ENCODE data around the gene ZC3H6.
"Not testable (repeated sequence)": the region's sequence is repeated elsewhere in the genome, so short reads cannot be mapped to it uniquely, and the experiment has no call there.

ZC3H6 gene

DNA sequence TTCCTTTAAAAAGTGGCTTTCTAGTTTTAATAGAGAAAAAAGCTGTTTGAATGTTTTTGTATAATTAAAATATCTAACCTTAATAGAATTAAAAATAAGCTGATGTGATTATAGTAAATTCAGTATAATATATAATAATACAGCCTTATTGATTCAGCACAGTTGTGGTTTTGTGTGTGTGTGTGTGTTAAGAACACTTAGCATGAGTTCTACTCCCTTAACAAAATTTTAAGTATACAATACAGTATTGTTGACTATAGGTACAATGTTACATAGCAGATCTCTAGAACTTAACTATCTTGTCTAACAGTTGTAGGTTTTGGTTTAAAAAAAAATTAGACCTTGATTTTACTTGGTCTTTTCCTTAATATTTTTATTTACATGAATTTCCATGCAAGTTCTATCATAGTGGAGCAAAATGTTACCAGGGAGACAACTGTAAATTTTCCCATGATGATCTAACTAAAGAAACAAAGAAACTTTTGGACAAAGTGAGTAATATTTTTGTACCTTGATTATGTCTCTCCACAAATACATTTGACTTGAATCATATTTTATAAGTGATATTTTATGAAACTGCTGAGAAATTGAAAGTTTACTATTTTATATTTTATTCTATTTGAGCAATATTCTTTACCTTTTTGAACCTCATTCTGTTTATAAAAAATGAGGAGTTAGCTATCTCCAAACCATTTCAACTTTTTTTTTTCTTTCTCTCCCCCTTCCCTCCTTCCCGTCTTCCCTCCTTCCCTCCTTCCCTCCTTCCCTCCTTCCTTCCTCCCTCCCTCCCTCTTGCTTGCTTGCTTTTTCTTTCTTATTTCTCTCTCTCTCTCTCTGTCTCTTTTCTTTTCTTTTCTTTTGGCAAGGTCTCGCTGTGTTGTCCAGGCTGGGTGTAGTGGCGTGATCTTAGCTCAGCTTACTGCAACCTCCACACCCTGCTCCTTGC is 46.3 kb downstream of the ZC3H6 start:
- in situ Hi-C loops (cut with MboI; ENCODE audit: low sequenced_read_pairs): no loop called here

DNA sequence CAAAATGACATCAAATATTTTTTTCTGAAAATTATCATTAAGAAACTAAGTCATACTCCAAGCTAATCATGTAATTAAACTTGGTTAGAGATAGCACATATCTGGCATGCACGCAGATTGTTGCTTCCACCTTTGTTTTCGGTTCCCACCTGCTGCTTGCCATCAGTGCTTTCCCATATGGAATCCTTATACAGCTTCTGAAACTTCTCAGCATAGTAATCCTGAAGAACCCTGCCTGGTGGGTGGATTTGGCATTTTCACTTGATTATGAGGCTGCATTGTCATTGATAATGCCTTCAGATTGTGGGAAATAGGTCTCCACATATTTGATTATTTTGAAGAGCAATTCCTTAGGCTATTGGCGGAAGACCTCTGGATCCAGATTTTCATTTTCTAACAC is 47.5 kb downstream of the ZC3H6 start:
- in situ Hi-C loops (cut with MboI; ENCODE audit: low sequenced_read_pairs): no loop called here

DNA sequence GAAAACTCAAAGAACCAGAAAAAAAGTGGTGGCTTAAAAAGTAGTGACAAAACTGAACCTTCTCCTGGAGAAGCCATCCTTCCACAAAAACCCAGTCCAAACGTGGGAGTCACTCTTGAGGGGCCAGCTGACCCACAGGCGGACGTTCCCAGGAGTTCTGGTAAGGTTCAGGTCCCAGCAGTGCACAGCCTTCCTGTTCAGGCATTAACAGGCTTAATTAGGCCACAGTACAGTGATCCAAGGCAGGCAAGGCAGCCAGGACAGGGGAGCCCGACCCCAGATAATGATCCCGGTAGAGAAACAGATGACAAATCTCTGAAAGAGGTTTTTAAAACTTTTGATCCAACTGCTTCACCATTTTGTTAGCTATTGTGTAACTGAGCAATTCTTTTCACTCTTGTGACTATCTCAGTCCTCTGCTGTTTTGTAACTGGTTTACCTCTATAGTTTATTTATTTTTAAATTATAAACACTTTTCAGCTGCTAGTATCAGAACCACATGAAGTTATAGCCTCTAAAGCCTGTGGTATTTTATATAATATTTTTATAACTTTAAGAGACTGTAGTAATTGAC is 56.8 kb downstream of the ZC3H6 start:
- in situ Hi-C loops (cut with MboI; ENCODE audit: low sequenced_read_pairs): no loop called here

DNA sequence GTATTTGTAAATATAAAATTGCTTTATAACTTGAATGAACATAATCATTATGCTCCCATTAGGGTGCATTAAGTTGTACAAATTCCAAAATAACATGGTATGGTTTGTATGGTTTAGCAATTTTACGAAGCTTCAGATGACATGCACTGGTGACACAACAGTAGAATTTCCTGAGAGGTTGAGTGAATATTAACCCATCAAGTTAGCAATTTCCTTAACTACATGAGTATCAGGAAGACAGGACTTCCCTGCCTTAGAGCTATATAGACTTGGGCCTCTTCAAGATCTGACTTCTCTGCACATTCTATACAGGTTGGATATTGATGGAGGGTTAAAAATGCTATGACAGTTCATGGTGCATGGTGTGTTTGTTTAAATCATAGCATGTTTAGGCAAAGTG is 60.2 kb downstream of the ZC3H6 start:
- in situ Hi-C loops (cut with MboI; ENCODE audit: low sequenced_read_pairs): no loop called here

DNA sequence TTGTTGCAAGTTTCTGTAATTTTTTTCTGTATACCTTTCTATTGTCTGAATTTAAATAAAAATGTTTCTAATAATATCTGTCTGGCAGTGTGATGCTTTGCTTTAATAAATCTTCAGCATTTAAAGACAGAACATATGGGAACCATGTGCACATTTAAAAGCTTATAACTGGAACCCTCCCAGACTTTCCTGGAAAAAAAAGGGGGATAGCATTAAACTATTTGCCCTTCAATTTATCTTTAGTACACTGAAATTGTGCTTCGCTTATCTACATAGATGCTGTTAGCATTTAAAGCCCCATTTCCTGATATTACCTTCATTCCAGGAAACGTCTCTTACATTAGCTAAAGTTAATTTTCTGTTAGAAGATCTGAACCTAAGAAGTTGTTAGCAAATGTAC is 64.6 kb downstream of the ZC3H6 start:
- in situ Hi-C loops (cut with MboI; ENCODE audit: low sequenced_read_pairs): no loop called here

DNA sequence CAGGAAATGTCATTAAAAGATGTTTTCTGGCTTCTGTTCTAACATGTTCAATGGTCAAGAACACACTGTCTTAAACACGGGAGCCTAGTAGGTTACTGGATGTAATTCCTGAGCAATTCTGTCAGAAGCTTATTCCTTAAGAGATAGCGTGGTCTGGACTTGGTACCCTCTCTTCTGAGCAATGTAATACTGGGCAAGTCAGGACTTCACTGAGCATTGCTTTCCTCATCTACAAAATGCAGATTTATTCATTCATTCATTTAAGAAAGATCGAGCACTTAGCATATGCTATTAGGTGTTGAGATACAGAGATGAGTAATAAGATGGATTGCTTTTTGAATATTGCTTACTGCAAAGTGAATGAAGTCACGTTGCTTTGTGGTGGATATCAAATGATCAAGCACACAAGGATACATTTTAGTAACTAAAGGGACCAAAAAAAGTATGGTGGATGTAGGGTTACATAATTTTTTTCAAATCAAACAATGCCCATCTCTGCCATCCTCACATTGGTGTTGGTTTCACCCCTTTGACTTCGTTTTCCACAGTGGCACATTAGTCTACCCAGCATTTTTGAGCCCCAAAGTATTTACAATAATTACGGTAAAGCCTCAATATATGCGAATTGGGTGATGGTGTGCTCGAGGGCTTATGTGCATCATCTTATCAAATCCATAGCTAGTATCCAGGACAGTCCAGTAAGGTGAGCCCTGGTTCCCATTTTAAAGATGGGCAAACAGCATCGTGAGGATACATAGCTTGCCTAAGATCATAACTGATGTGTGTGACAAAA is 65.3 kb downstream of the ZC3H6 start:
- in situ Hi-C loops (cut with MboI; ENCODE audit: low sequenced_read_pairs): no loop called here

DNA sequence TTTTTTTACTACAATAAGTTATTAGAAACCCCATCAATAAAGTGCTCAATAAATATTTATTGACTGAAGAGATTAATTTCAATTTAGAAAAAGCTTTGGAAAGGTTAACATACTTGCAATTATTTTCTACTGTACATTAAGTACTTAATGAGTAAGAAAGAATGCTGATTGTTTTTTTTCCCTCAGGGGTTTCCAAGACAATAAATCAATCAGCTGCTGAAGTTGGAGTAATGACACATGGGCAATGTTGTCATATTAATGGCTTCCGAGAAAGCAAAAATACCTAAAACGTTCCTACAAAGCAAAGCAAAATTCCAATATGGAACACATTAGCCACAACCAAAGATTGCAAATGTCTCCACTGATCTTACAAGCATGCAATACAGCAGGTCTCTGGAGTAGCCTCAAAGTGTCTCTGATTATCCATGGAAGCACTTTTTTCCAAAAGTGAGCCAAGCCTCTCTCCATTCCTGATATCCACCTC is 66.7 kb downstream of the ZC3H6 start:
- in situ Hi-C loops (cut with MboI; ENCODE audit: low sequenced_read_pairs): no loop called here

DNA sequence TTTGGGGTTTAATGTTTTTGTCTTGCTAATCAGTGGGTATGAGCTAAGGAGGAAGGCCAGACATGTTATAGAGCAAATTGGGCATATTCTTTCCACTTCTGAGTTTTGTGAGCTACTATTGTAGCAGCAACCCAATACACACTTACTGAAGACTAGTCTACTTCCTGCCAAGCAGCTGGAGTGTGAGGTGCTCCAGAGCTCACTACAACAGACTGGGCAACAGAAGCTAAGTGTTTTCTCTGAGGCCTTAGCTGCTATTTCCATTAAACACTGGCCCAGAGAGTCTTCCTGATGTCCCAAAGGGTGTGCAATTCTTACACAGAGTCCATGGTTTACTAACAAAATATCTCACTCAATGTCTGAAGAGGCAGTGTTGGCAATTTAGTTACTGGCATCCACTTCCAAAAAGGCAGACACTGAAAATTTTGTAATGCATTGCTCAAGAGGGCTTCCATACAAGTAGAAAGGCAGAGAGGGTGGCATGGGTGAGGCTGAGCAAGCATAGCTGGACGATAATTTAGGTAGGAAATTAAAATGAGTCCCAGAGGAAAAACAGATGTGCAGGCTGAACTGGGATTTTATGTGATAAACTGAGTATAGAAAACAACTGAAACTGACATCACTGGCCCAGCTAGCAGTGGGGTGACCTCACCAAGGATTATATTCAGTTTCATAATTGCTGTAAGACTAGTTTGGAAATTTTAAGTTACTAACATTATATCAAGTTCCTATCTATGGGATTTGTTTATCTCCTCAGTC is 68.6 kb downstream of the ZC3H6 start:
- in situ Hi-C loops (cut with MboI; ENCODE audit: low sequenced_read_pairs): no loop called here

DNA sequence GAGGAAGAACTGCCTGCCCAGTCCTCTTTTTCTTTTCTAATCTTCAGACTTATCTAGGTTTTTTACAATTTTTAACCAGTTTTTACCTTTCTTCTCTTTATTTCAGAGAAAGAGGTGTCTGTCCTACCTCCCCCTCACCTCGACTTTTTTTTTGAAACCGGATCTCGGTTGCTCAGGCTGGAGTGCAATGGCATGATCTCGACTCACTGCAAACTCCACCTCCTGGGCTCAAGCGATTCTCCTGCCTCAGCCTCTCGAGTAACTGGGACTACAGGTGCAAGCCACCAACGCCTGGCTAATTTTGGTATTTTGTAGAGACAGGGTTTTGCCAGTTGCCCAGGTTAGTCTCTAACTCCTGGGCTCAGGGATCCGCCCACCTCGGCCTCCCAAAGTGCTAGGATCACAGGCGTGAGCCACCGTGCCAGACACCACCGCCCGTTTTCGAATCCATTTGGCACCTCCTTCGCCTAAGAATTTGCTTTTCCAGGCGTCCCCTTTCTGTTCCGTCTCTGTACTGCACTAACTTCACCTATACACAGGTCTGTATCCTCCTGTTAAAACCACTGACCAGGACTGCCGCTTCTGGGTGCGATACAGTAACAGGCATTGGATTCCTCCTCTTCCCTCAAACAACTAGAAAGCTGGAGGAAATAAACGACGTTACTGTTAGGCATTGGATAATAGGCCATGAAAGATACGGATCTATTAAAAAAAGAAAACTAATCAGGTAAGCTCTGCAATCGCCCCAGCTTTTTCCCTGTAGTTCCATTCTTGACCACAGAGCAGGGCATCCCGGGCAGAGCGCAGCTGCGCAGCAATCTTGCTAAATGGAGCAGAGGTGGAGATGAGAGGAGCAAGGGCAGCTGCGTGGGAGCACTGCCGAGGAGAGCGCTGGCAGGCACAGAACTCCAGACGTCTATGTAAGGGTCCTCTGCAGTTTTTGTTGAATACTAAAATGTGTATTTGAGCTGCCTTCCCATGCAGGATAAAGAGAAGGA is 69.9 kb downstream of the ZC3H6 start:
- in situ Hi-C loops (cut with MboI; ENCODE audit: low sequenced_read_pairs): no loop called here

DNA sequence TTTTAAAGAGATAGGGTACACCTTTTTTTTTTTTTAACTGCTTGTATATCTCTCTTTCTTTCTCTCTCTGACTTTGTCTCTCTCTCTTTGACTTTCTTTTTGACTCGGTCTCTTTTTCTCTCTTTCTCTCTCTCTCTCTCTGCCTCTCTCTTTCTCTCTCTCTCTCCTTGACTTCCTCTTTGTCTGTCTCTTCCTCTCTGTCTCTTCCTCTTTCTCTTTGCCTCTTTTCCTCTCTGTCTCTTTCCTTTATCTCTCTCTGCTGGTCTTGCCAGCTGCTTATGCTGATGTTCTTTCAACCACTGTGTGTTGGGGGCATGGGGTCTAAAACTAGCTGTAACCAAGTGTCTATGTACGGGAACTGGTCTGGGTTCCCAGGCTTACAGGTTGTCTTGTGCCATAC is 76.9 kb downstream of the ZC3H6 start:
- in situ Hi-C loops (cut with MboI; ENCODE audit: low sequenced_read_pairs): not testable (repeated sequence)

DNA sequence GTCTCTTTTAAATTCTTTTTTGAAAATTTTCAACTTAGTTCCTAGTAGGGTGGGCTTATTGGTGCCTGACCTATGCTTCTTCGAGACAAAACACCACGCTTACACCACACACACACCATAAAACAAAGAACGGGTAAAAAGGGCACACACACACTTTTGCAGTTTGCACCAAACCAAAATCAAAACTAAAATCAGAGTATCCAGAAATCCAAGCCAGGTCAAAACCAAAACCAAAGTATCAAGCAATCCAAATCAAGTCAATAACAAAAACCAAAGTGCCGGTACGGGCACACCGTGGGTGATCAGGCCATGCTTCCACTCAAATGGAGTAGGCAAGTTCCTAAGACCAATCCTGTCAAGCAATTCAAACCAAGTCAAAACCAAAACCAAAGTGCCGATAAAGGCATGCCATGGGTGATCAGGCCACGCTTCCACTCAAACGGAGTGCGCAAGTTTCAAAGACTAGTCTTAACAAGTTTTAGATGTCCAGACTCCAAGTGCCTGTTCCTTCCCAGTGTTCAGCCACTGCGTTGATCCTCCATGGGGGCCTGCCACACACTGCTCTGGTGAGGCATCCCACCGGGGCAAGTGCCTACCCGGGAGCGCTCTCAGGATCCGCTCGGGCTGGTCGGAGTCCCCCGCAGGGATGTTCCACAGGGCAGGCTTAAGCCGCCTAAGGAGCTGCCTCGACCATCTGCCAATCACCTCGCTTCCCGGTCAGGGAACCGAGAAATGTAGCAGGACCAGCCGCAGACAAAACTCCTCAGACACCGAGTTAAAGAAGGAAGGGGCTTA is 77.6 kb downstream of the ZC3H6 start:
- in situ Hi-C loops (cut with MboI; ENCODE audit: low sequenced_read_pairs): not testable (repeated sequence)

DNA sequence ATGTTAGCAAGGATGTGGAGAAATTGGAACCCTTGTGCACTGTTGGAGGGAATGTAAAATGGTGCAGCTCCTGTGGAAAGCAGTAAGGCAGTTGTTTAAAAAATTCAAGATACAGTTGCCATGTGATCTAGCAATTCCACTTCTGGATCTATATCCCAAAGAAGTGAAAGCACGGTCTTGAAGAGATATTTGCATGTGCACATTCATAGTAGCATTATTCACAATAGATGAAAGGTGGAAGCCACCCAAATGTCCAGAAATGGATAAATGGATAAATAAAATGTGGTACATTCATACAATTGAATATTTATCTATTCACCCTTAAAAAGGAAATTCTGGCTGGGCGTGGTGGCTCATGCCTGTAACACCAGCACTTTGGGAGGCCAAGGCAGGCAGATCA is 78.9 kb downstream of the ZC3H6 start:
- in situ Hi-C loops (cut with MboI; ENCODE audit: low sequenced_read_pairs): not testable (repeated sequence)

DNA sequence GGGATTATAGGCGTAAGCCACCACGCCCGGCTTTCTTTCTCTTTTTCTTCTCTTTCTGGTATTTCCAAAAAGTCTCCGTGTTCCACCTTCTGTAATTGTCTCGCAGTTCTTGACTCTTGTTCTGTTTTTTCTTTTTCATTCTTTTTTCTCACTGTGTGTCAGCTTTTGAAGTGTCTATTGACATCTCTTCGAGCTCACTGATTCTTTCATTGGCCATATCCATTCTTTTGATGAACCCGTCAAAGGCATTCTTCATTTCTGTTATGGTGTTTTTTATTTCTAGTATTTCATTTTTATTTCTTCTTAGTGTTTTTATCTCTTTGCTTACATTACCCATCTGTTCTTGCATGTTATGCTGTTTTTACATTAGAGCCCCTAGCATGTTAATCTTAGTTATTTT is 84.7 kb downstream of the ZC3H6 start:
- in situ Hi-C loops (cut with MboI; ENCODE audit: low sequenced_read_pairs): not testable (repeated sequence)

Measured in HL-60/S4 (cell line).